ENCODE results near the gene EML4. TPM values are rescaled to one million over a fixed set of nuclear protein-coding genes. Genes with fewer than 3 reads are reported as not detected.

Gene EML4
- total and polyA plus RNA-seq, 2 of the 13 experiments (the other 11 are each of a cell fraction or from before 2014, with no cell fraction given) = 243 to 476 TPM

DNA sequence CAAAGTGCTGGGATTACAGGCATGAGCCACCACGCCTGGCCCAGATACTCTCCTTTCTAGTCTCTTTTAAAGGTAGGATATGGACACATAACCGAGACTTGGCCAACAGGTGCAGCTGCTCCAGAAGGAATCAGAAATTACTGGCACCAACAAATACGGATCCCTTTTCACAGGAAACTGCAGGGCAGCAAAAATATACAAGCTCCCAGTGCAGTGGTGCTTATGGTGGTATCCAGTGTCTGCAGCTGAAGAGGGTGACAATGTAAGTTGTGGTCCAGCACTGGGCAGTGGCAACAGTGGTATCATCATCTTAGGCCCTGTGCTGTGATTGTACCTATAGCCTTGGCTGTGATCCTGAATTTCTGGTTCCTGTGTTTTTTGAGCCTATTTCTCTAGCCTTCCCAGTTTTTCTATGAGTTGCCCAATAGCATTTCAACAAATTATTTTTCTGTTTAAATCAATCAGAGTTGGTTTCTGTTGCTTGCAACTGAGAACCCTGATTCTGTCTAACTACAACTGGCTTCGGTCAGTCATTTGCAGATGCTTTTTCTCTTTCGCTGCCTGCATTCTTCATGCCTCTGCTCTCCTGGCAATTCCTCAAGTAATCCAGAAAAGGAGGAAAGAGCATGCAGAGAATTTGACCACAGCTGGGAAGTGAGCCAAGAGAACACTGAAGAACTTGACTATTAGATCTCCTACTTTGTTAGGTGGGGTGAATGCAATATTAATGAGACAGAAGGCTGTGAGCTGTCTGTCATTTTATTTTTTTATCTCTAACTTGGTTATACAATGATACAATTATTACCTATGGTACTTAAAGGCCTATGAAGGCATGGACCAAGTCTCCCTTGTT is 30.8 kb upstream of the EML4 start (continued):
- TF ChIP-seq, protein P1, sequence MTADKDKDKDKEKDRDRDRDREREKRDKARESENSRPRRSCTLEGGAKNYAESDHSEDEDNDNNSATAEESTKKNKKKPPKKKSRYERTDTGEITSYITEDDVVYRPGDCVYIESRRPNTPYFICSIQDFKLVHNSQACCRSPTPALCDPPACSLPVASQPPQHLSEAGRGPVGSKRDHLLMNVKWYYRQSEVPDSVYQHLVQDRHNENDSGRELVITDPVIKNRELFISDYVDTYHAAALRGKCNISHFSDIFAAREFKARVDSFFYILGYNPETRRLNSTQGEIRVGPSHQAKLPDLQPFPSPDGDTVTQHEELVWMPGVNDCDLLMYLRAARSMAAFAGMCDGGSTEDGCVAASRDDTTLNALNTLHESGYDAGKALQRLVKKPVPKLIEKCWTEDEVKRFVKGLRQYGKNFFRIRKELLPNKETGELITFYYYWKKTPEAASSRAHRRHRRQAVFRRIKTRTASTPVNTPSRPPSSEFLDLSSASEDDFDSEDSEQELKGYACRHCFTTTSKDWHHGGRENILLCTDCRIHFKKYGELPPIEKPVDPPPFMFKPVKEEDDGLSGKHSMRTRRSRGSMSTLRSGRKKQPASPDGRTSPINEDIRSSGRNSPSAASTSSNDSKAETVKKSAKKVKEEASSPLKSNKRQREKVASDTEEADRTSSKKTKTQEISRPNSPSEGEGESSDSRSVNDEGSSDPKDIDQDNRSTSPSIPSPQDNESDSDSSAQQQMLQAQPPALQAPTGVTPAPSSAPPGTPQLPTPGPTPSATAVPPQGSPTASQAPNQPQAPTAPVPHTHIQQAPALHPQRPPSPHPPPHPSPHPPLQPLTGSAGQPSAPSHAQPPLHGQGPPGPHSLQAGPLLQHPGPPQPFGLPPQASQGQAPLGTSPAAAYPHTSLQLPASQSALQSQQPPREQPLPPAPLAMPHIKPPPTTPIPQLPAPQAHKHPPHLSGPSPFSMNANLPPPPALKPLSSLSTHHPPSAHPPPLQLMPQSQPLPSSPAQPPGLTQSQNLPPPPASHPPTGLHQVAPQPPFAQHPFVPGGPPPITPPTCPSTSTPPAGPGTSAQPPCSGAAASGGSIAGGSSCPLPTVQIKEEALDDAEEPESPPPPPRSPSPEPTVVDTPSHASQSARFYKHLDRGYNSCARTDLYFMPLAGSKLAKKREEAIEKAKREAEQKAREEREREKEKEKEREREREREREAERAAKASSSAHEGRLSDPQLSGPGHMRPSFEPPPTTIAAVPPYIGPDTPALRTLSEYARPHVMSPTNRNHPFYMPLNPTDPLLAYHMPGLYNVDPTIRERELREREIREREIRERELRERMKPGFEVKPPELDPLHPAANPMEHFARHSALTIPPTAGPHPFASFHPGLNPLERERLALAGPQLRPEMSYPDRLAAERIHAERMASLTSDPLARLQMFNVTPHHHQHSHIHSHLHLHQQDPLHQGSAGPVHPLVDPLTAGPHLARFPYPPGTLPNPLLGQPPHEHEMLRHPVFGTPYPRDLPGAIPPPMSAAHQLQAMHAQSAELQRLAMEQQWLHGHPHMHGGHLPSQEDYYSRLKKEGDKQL (CRISPR knock-in tag; IDR thresholded peaks at IDR 0.05; ENCODE audit: low read depth) = no peak
- TF ChIP-seq, protein P2, sequence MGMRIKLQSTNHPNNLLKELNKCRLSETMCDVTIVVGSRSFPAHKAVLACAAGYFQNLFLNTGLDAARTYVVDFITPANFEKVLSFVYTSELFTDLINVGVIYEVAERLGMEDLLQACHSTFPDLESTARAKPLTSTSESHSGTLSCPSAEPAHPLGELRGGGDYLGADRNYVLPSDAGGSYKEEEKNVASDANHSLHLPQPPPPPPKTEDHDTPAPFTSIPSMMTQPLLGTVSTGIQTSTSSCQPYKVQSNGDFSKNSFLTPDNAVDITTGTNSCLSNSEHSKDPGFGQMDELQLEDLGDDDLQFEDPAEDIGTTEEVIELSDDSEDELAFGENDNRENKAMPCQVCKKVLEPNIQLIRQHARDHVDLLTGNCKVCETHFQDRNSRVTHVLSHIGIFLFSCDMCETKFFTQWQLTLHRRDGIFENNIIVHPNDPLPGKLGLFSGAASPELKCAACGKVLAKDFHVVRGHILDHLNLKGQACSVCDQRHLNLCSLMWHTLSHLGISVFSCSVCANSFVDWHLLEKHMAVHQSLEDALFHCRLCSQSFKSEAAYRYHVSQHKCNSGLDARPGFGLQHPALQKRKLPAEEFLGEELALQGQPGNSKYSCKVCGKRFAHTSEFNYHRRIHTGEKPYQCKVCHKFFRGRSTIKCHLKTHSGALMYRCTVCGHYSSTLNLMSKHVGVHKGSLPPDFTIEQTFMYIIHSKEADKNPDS (CRISPR knock-in tag; IDR thresholded peaks at IDR 0.05) = 0 out of 2 replicates have a peak, but pooled peaks have one; percentile 34
- TF ChIP-seq ZNF460 (CRISPR knock-in tag; IDR thresholded peaks at IDR 0.05; ENCODE audit: borderline replicate concordance) = no peak
- TF ChIP-seq, protein P3, sequence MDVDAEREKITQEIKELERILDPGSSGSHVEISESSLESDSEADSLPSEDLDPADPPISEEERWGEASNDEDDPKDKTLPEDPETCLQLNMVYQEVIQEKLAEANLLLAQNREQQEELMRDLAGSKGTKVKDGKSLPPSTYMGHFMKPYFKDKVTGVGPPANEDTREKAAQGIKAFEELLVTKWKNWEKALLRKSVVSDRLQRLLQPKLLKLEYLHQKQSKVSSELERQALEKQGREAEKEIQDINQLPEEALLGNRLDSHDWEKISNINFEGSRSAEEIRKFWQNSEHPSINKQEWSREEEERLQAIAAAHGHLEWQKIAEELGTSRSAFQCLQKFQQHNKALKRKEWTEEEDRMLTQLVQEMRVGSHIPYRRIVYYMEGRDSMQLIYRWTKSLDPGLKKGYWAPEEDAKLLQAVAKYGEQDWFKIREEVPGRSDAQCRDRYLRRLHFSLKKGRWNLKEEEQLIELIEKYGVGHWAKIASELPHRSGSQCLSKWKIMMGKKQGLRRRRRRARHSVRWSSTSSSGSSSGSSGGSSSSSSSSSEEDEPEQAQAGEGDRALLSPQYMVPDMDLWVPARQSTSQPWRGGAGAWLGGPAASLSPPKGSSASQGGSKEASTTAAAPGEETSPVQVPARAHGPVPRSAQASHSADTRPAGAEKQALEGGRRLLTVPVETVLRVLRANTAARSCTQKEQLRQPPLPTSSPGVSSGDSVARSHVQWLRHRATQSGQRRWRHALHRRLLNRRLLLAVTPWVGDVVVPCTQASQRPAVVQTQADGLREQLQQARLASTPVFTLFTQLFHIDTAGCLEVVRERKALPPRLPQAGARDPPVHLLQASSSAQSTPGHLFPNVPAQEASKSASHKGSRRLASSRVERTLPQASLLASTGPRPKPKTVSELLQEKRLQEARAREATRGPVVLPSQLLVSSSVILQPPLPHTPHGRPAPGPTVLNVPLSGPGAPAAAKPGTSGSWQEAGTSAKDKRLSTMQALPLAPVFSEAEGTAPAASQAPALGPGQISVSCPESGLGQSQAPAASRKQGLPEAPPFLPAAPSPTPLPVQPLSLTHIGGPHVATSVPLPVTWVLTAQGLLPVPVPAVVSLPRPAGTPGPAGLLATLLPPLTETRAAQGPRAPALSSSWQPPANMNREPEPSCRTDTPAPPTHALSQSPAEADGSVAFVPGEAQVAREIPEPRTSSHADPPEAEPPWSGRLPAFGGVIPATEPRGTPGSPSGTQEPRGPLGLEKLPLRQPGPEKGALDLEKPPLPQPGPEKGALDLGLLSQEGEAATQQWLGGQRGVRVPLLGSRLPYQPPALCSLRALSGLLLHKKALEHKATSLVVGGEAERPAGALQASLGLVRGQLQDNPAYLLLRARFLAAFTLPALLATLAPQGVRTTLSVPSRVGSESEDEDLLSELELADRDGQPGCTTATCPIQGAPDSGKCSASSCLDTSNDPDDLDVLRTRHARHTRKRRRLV (CRISPR knock-in tag; IDR thresholded peaks at IDR 0.05) = 0 out of 2 replicates have a peak, but pooled peaks have one; percentile 24
- TF ChIP-seq YY1 (IDR thresholded peaks at IDR 0.05; ENCODE audit: insufficient read depth, insufficient replicate concordance, low read depth, low read length) = no peak
- TF ChIP-seq, protein P4, sequence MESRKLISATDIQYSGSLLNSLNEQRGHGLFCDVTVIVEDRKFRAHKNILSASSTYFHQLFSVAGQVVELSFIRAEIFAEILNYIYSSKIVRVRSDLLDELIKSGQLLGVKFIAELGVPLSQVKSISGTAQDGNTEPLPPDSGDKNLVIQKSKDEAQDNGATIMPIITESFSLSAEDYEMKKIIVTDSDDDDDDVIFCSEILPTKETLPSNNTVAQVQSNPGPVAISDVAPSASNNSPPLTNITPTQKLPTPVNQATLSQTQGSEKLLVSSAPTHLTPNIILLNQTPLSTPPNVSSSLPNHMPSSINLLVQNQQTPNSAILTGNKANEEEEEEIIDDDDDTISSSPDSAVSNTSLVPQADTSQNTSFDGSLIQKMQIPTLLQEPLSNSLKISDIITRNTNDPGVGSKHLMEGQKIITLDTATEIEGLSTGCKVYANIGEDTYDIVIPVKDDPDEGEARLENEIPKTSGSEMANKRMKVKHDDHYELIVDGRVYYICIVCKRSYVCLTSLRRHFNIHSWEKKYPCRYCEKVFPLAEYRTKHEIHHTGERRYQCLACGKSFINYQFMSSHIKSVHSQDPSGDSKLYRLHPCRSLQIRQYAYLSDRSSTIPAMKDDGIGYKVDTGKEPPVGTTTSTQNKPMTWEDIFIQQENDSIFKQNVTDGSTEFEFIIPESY (CRISPR knock-in tag; IDR thresholded peaks at IDR 0.05) = no peak
- TF ChIP-seq SNAI1 (CRISPR knock-in tag; IDR thresholded peaks at IDR 0.05; ENCODE audit: borderline replicate concordance) = no peak; the same call in 1 of the 2 replicates
- no peak for TF ChIP-seq HOXA5 (CRISPR knock-in tag; IDR thresholded peaks at IDR 0.05)
- TF ChIP-seq ZC3H4 (CRISPR knock-in tag; IDR thresholded peaks at IDR 0.05; ENCODE audit: borderline replicate concordance) = 0 out of 2 replicates have a peak, but pooled peaks have one; percentile 26
- TF ChIP-seq POGZ (CRISPR knock-in tag; IDR thresholded peaks at IDR 0.05) = peak; percentile 23; the same call in 1 of the 2 replicates
- 0 out of 2 replicates have a peak, but pooled peaks have one; percentile 68 for TF ChIP-seq GLI4 (CRISPR knock-in tag; IDR thresholded peaks at IDR 0.05; ENCODE audit: borderline replicate concordance)
- no peak for TF ChIP-seq ZNF761 (CRISPR knock-in tag; conservative IDR thresholded peaks at IDR 0.05)

Measured in HepG2 (cell line).